Activated naive CD8-positive, alpha-beta T cell treated with anti-CD3 and anti-CD28 coated beads, Interleukin-2, amount 50 U/mL, for 24 hours (primary cell): ENCODE measurements around the gene PDGFB.
A peak's percentile ranks its signal among the peaks of the same experiment; 100 is the strongest.

Source experiments
- ATAC-seq: fragments of 150-1000 bp; cut with Tn5 transposase; one replicate; pipeline ENCODE4 v1.10.0; 2021
- DNase-seq: peaks from one replicate; pipeline ENCODE4 v3.0.0; 2021
- H3K27ac Mint-ChIP-seq: one replicate; pipeline ENCODE4 v1.8.0; 2021; ENCODE audit warnings: mild to moderate bottlenecking, mixed read lengths
- H3K27me3 Mint-ChIP-seq: one replicate; pipeline ENCODE4 v1.8.0; 2021; ENCODE audit warnings: mixed read lengths
- H3K36me3 Mint-ChIP-seq: one replicate; pipeline ENCODE4 v1.8.0; 2021; ENCODE audit warnings: low read depth, mixed read lengths
- H3K4me1 Mint-ChIP-seq: one replicate; pipeline ENCODE4 v1.8.0; 2021; ENCODE audit warnings: mixed read lengths
- H3K4me3 Mint-ChIP-seq: one replicate; pipeline ENCODE4 v1.8.0; 2021; ENCODE audit warnings: mild to moderate bottlenecking, moderate library complexity, mixed read lengths
- H3K9me3 Mint-ChIP-seq: one replicate; pipeline ENCODE4 v1.8.0; 2021; ENCODE audit warnings: mixed read lengths

Gene PDGFB

DNA sequence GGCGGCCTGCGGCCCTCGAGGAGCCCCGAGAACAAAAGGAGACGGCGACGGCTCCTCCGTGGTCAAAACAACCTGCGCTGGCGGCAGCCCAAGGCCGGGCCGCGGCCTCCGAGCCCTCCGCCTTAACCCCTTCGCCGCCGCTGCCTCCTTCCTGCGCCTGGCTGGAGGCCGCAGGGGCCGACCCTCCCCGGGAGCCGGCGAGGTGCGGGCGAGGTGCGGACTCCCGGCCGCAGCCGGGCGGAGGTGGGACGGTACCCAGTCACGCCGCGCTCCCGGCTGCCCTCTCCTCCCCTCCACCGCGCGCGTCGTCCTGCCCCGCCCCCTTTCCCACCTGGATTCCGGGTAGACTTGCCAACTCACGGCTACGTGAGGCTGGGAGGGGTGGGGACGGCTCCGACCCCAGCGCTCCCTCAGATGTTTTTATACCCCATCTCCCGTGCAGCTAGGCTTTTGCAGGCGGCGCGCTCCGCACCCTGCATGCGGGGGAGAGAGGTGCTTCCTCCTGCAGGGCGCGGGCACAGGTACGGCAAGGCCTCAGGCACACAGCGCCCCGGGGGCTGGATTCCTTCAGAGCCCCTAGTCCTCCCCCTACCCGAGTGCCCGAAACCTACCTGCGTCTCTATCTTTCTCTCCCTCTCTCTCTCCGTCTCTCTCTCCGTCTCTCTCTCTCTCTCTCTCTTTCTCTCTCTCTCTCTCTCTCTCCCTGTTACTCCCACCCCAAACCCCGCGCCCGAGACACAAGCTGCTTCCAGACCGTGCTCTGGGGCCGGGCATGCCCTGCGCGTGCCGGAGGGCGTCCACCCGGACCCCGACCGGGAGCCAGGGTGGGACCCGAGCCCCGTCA, 2.0 kb downstream of the PDGFB start:
- Mint-ChIP-seq H3K9me3 (no peaks in the 10 kb centered on the region), H3K36me3 (no peaks in the 10 kb centered on the region), H3K27me3 (peaks cover 45% of the 10 kb centered on the region), H3K27ac (no peak overlapping the region), H3K4me1 (peaks cover 44% of the 10 kb centered on the region), H3K4me3 (peak overlapping the region; percentile 70)
- DNase-seq (no peak), ATAC-seq (no peak)

- Mint-ChIP-seq H3K4me3 (peak overlapping the region; percentile 73), H3K27me3 (peaks cover 46% of the 10 kb centered on the region), H3K36me3 (no peaks in the 10 kb centered on the region), H3K4me1 (peaks cover 53% of the 10 kb centered on the region), H3K9me3 (no peaks in the 10 kb centered on the region), H3K27ac (peak overlapping the region; percentile 77)
- DNase-seq (no peak), ATAC-seq (no peak)
Observed at GRCh38 chr22:39241794-39242594, 2.8 kb downstream of the PDGFB start.

DNA sequence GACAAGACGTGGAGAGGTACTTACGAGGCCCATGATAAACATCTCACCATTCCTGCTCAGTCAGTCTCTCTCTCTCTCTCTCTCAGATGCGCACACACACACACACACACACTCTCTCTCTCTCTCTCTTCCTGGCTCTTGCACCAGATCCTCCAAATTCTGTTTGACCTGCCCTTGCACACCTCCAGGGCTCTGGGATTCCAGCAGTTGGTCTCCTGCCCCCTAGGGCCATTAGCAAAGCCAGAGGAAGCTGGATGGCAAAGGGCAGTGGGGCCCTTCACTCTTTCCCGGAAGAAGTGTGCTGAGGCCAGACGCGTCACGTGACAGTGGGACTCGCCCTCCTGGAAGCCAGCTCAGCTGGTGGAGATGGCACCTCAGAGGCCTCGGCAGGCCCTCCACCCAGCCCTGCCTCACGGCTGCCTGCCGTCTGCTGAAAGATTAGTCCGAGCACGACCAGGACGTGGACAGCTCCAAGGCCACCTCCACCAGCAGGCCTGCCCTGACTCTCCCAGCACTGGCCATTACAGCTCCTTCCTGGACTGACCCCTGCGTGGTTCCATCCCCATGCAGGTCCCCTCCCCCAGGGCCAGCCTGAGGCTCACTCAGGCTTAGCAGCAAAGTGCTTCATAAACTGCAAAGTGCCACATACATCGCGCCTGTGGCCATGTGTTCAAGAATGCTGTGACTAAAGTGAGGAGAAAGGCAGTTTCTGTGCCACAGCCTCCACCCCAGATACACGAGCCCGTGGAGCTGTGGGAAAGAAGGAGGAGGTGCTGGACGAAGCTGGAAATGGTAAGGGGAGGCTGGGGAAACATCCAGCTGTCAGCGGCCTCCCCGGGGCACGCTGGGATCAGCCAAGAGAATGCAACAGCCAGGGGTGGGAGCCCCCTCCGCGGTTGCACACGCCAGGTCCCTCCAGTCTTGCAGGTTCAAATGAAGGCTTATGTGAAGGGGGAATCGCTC, 3.7 kb downstream of the PDGFB start:
- ATAC-seq (peak; percentile 16), DNase-seq (peak; percentile 40)
- Mint-ChIP-seq H3K36me3 (no peaks in the 10 kb centered on the region), H3K4me1 (peaks cover 61% of the 10 kb centered on the region), H3K27me3 (peaks cover 40% of the 10 kb centered on the region), H3K27ac (peak overlapping the region; percentile 79), H3K9me3 (no peaks in the 10 kb centered on the region), H3K4me3 (peak overlapping the region; percentile 73)

DNA sequence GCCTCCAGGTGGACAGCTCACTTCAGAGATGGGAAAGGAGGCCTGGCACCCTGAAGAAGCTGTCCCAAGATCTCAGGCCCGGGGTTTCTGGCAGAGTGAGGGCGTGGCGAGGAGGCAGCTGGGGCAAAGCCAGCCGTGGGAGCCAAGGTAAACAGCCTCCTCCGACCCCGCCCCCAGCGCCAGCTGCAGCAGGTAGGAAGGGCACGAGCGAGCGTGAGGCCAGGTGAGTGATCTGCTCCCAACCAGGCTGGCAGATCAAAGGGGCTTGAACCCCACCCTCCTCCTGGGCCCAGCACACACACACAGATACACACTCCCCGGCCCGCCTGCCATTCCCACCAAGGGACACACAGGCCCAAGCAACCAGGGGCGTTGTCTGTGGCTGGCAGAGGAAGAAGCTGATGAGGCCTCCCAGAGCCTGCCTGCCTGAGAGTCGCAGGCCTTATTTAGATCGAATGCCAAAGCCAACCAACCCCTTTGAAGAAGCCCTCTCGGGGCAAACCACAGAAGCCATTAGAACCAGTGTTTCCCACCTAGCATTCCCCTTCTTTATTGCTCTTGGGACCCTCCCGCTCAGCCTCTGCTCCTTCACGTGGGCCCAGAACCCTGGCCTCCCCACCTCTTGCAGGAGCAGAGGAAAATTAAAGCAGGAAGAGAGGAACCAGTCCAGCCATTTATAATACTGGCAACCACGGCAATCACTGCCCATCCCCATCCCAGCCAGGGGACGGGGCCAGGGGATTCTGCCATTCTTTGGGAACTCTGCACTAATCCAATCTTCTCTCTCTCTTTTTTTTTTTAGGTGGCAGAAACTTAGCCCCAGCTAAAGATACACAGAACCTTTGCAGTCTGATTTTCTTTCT, 5.0 kb downstream of the PDGFB start:
- Mint-ChIP-seq H3K27me3 (peaks cover 40% of the 10 kb centered on the region), H3K4me1 (peaks cover 69% of the 10 kb centered on the region), H3K4me3 (peak overlapping the region; percentile 73), H3K36me3 (no peaks in the 10 kb centered on the region), H3K9me3 (no peaks in the 10 kb centered on the region), H3K27ac (no peak overlapping the region)
- no peak for DNase-seq
- ATAC-seq = no peak

DNA sequence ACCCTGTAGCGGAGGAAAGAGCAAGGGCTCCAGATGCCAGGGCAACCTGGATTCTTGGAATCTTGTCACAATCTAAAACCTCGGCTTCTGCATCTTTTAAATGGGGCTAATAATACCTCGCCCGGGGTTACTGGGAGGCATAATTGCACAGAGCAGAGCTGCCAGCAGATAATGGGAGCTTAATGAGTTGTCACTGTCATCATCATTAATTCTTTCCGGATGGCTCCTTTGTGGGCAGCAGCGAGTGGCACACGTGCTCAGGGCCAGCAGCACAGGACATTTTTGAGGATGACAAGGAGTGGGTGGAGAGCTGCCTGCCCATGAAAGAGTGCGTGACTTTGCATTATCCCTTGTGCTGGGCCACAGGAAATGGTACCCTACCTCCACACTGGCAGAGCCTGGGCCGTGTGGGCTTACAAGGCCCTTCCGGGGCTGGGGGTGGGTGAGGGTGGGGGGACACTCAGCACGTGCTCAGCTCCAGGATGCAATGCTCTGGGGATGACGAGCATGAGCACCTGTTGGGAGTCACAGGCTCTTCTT, 5.7 kb downstream of the PDGFB start:
- Mint-ChIP-seq H3K4me1 (peaks cover 71% of the 10 kb centered on the region), H3K27me3 (peaks cover 45% of the 10 kb centered on the region), H3K9me3 (no peaks in the 10 kb centered on the region), H3K4me3 (no peak overlapping the region), H3K27ac (no peak overlapping the region), H3K36me3 (no peaks in the 10 kb centered on the region)
- ATAC-seq (no peak), DNase-seq (no peak)

DNA sequence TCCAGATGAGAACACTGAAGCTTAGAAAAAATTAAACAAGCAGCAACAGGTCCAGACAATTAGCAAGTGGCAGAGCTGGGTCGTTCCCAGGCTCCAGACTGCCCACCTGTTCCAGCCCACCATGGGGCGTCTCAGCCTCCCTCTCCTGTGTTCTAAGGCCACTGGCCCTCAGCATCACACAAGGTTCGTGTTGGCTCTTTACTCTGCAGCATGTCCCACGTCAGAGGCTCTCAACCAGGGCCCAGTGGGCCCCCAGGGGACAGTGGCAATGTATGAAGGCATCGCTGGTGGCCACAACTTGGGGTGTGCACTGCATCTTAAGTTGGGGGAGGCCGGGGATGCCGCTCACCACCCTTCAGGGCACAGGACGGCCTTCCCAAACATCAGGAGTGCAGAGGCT, 6.2 kb downstream of the PDGFB start:
- ATAC-seq = no peak
- no peaks in the 10 kb centered on the region for H3K36me3 Mint-ChIP-seq
- DNase-seq = no peak
- H3K27ac Mint-ChIP-seq = no peak overlapping the region
- peaks cover 44% of the 10 kb centered on the region for H3K27me3 Mint-ChIP-seq
- peaks cover 74% of the 10 kb centered on the region for H3K4me1 Mint-ChIP-seq
- H3K4me3 Mint-ChIP-seq = no peak overlapping the region
- no peaks in the 10 kb centered on the region for H3K9me3 Mint-ChIP-seq

- DNase-seq (no peak), ATAC-seq (no peak)
- Mint-ChIP-seq H3K4me1 (peaks cover 79% of the 10 kb centered on the region), H3K4me3 (no peak overlapping the region), H3K27me3 (peaks cover 48% of the 10 kb centered on the region), H3K36me3 (no peaks in the 10 kb centered on the region), H3K9me3 (no peaks in the 10 kb centered on the region), H3K27ac (no peak overlapping the region)
Observed at GRCh38 chr22:39238101-39238466, 6.7 kb downstream of the PDGFB start.

DNA sequence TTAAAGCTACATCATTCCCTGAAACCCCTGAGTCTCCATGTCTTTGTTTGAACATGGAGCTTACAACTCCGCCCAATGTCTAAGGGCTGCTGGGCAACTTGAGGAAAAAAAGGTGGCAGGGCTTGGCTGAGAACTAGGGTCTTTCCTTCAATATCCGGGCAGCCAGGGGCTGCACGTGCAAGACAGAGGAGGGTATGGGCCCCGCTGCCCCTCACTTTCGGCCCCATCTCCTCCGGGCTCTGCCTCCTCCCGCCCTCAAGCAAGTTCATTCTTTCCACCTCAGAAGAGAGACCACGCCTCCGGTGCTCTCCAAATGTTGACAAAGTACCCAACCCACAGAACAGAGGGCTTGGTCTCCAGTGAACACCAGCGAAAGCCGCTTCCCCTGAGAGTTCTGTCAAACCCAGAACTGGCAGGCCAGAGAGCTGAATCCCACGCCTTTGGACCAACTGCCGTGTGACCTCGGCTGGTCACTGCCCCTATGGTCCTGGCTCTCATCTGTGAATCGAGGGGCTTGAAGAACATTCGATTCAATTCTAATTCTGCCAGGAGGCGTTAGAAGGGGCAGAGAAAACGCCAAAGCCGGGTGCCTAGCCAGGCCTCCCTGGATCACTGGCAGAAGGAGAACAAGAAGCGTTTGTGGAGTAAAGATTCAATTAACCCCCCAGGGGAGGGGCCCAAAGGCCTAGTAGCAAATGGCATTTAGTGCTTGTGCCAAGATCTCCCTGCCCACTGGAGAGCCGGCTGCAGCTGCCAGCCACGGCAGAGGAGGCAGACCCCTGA, 7.3 kb downstream of the PDGFB start:
- DNase-seq = peak; percentile 40
- peak; percentile 50 for ATAC-seq
- H3K36me3 Mint-ChIP-seq = no peaks in the 10 kb centered on the region
- peak overlapping the region; percentile 29 for H3K4me3 Mint-ChIP-seq
- no peaks in the 10 kb centered on the region for H3K9me3 Mint-ChIP-seq
- peaks cover 44% of the 10 kb centered on the region for H3K27me3 Mint-ChIP-seq
- H3K27ac Mint-ChIP-seq = peak overlapping the region; percentile 47
- peaks cover 80% of the 10 kb centered on the region for H3K4me1 Mint-ChIP-seq

- H3K27ac Mint-ChIP-seq = peak overlapping the region; percentile 8
- peaks cover 46% of the 10 kb centered on the region for H3K27me3 Mint-ChIP-seq
- H3K4me3 Mint-ChIP-seq = peak overlapping the region; percentile 32
Observed at GRCh38 chr22:39236321-39237317, 8.2 kb downstream of the PDGFB start.

DNA sequence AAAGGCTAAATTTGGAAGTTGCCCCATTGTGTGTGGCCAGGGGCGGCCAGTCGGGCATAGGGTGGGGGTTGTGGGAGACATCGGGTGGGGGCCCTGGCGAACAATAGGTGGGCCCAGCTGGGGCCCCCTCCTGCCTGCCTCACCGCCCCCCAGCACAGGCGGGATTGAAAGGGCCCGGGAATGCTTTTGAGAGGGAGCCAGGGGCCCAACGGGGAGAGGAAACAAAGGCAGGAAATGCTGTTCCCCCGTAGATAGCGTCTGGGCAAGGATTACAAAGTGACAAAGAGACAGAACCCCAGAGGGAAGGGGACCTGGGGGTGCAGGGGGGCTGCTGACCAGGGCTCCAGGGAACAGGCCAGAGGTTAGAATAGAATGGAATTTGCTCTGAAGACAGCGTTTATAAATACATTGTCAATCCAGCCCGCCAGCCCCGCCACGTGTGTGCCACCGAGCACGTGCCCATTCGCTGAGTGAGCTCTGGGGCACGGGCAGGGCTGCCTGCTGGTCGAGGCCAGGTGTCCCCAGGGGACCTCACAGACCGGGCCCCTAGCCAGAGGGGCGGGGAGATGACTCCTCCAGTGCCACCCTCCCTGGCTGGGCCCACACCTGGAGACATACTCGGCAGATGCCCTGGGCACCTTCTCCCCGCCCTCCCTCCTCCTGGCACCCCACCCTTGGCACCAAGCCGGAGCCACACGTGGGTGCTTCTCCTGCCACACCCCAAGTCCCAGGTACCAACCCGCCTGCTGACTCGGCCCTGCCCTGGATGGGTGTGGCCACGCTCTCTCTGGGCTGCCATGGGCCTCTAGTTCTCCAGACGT, 9.7 kb downstream of the PDGFB start:
- ATAC-seq (no peak), DNase-seq (no peak)
- no peak overlapping the region for H3K27ac Mint-ChIP-seq
- H3K4me1 Mint-ChIP-seq = peaks cover 68% of the 10 kb centered on the region
- H3K9me3 Mint-ChIP-seq = no peaks in the 10 kb centered on the region
- no peak overlapping the region for H3K4me3 Mint-ChIP-seq
- peaks cover 44% of the 10 kb centered on the region for H3K27me3 Mint-ChIP-seq
- no peaks in the 10 kb centered on the region for H3K36me3 Mint-ChIP-seq

More at GRCh38 chr22:39236321-39237317, 8.2 kb downstream of the PDGFB start:
- peak; percentile 72 for DNase-seq
- no peaks in the 10 kb centered on the region for H3K36me3 Mint-ChIP-seq
- ATAC-seq = peak; percentile 71
- H3K4me1 Mint-ChIP-seq = peaks cover 78% of the 10 kb centered on the region
- no peaks in the 10 kb centered on the region for H3K9me3 Mint-ChIP-seq

DNA sequence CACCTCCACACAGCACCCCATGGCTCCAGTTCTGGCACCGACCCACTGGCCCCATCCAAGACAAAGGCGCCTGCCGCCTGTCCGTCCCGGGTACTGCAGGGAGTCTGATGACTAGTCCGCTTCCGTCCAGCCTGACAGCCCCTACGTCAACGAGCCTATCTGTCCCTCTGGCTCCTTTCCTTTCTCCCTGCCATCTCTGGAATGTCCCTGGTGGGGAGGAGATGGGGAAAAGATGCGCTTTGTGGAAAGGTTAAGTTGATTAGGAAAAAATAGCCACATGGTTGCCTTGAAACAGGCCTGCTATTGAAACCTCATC, 10.4 kb downstream of the PDGFB start:
- no peak overlapping the region for H3K27ac Mint-ChIP-seq
- ATAC-seq (no peak), DNase-seq (no peak)
- H3K9me3 Mint-ChIP-seq = no peaks in the 10 kb centered on the region
- H3K27me3 Mint-ChIP-seq = peaks cover 48% of the 10 kb centered on the region
- no peak overlapping the region for H3K4me3 Mint-ChIP-seq
- no peaks in the 10 kb centered on the region for H3K36me3 Mint-ChIP-seq
- peaks cover 61% of the 10 kb centered on the region for H3K4me1 Mint-ChIP-seq
